Measurements from ENCODE around the gene KIF1B.
"Not testable (repeated sequence)": the region's sequence is repeated elsewhere in the genome, so short reads cannot be mapped to it uniquely, and the experiment has no call there.

Gene KIF1B

GRCh38 chr1:10339815-10340214 is 129.4 kb downstream of the KIF1B start:
- DNase-seq: no peak

DNA sequence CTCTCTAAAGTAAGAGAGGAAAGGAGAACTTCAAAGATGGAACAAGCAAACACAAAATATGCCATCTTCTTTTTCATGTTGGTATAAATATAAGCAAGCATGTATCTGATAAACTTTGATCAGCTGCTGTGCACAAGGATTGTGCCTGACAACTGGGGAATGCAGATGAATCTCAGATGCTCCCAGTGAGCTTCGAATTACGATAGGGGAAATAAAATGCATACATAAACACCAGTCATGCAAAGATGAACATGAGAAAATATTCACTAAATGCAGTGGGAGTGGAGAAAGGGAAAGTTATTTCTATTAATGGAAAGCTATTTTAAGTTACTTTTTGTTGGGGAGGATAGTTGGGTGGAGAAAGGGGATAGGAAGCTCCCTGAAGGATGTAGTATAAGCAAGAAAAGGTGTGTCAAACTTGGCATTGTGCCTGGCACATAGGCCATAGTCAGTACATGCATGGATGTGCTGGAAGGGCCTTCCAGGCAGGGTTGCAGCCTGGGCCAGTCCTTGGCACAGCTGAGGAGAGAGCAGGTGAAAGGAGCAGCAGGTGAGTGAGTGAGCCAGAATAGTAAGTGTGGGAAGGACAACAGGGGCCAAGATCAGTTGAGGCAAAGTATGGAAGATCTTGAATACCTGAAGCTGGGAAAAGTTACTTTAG is 130.7 kb downstream of the KIF1B start:
- no peak for DNase-seq

- no peak for DNase-seq
These were observed 136.7 kb downstream of the KIF1B start for GRCh38 chr1:10347109-10347508.

- DNase-seq: no peak
These were observed 142.9 kb downstream of the KIF1B start for GRCh38 chr1:10353282-10353681.

DNA sequence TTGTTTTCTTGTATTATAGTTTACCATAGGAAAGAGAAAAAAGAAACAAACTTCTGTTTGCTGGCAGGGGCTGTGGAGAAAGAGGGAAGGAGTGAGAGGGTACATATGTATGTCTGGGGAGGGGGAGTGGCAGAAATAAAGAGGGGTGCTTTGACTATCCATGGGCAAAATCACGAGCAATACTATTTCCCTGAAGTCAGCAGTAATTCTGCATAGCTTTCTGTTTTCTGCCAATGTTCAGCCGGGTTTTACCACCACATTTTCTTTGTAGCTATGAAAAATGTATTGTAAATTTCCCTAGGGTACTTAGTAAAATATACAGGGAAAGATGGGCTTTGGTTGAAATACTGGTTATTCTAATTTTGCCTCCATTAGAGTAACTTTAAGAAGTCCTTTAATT is 143.3 kb downstream of the KIF1B start:
- no peak for DNase-seq

- no peak for DNase-seq
These were observed 149.7 kb downstream of the KIF1B start for GRCh38 chr1:10360045-10360444.

GRCh38 chr1:10361515-10361914 is 151.1 kb downstream of the KIF1B start:
- DNase-seq: no peak

DNA sequence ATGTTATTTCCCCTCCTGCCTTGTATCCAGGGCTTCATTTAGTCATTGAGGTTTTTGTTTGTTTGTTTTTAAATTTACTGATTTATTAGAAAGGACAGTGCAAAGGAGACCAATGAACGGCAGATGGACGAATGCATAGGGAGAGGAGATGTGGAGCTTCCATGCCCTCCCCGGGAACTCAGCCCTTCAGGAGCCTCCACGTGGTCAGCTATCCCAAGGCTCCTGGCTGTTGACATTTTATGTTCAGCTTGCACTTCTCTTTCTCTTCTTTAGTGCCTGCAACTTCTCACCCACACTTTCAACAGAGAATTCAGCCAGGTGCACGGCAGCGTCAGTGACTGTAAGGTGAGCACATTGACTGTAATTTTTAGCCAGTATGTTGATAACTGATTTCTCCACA is 157.8 kb downstream of the KIF1B start:
- no peak for DNase-seq

DNA sequence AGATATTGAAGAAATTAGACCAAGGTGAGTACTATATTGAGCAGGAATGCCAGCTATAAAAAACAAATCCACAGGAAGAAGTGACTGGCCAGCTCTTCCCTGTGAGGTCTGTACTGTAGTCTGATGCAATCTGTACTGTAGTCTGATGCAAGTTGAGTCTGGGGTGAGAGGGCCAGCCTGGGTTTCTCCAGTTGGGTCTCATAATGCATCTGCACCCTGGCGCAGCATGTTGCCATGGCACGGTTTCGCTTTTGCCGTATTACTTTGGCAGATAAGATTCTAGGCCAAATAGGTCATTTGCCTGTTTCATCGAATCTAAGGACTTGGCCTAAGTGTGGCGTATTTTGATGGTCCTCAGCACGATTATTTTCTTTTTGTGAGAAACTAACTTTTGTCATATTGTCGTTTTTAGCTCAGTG is 164.1 kb downstream of the KIF1B start:
- DNase-seq: no peak

- not testable (repeated sequence) for DNase-seq
These were observed 167.1 kb downstream of the KIF1B start for GRCh38 chr1:10377365-10378029.

DNA sequence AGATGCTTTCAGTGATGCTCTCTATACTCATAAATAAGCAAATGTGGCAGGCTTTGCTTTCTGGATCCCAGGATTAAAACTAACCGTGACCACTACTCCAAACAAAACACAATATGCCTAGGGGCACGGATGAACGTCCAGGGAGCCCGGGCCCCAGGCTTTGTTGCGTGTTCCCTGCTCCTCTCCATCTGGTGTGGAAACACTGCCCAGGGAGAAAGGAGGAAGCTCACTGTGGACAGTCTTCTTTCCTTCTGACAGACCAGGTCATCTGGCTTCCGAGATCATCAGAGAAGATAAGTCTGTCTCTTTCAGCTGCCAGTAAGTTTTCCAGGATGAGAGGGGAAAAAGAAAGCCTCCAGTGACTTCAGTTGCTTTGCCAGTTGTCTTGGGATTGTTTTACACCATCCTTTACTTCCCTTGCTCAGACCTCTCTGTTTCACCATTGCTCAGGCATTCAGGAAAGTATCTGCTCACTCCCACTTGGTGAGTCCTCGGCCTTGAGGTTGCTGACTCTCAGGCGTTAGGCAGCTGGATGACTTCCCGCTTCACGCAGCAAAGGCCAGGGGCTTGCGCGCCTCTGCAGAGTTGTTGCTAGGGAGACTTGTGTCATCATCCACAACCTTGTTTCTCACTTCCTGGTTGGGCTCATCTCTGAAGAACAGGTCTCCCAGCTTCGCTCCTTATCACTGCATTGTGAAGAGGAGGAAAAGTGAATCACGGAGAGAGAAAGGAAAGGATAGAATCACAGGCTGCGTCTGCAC is 167.9 kb downstream of the KIF1B start:
- no peak for DNase-seq

DNA sequence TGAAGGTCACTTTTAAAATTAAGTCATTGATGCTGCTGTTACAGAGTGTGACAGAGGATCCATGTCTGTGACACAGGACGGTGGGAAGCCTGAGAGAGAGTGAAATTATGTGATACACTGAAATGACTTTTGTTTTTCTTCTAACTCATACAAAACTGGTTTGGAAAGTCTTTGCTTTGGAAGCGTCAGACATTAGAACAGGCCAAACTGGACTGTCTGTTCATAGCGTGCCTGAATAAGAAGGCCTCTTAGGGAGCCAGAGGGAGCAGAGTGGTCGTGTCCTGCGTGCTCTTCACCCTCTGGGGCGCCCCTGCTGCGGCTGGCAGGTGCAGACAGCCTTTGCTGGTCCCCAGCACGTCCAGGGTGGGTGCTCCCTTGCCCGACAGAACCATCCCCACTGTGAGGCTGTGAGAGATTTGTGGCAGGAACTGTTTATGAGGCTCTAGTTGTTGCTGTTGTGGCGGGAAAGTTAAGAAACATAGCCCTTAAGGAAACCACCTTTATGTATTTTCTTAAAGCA is 168.8 kb downstream of the KIF1B start:
- DNase-seq: no peak

- no peak for DNase-seq
These were observed 169.3 kb downstream of the KIF1B start for GRCh38 chr1:10379676-10380075.

- DNase-seq: no peak
These were observed 170.4 kb downstream of the KIF1B start for GRCh38 chr1:10380594-10381275.

- DNase-seq: no peak
These were observed 173.3 kb downstream of the KIF1B start for GRCh38 chr1:10383630-10384029.

- no peak for DNase-seq
These were observed 173.8 kb downstream of the KIF1B start for GRCh38 chr1:10384219-10384618.

DNA sequence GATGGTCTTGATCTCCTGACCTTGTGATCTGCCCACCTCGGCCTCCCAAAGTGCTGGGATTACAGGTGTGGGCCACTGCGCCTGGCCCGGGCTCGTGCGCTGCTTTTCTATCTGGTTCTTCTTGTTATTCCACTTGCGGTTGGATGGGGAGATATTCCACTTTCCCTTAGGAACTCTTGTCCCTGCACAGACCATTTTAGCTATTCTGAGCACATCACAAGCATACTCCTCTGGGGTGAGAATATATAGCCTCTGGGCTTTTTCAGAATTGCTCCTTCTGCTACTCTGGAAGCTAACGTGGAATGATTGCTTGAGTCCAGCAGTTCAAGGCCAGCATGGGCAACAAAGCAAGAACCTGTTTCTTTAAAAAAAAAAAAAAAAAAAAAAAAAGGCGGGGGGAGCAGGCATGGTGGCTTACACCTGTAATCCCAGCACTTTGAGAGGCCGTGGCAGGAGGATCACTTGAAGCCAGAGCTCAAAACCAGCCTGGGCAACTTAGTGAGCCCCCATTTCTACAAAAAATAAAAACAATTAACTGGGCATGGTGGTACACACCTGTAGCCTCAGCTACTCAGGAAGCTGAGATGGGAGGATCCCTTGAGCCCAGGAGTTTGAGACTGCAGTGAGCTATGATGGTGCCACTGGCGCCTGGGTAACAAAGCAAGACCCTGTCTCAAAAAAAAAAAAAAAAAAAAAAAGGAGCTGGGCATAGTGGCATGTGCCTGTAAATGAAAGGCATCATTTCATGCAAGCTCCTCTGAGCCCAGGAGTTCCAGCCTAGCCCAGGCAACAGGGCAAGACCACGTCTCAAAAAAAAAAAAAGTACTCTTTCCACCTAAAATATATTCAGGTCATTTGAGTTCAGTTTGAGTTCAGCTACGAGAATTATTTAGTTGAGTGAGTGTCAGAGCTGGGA is 176.6 kb downstream of the KIF1B start:
- no peak for DNase-seq

DNA sequence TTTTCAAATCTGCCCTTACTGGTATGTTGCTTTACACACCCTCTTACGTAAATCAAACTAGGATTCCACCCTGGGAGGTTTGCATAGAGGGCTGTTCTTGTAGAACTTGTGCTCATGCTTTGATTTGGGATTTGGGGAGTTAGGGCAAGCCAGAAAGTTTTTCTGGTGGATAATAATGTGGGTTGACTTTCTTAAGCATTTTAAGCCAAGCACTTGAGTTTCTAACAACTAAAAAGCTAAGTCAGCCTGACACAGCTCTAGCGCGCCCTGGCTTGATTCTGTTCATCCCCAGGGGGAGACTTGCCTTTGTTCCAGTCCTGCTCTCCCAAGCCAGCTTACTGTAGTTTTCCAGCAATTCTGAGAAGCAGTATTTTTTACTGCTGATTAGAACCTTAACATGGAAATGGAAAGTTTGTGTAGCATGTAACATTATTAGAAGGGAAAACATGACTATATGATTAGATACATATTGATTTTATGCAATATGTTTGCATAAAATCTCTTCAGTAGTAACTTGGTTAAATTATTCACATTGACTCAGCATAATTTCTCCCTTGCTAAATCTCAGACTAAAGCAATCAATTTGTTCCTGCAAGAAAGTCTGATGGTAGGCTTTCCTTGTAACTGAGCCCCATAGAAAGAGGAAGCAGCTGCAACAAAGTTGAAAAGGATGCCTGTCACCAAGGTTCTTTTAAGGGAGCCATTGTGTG is 177.5 kb downstream of the KIF1B start:
- no peak for DNase-seq

DNA sequence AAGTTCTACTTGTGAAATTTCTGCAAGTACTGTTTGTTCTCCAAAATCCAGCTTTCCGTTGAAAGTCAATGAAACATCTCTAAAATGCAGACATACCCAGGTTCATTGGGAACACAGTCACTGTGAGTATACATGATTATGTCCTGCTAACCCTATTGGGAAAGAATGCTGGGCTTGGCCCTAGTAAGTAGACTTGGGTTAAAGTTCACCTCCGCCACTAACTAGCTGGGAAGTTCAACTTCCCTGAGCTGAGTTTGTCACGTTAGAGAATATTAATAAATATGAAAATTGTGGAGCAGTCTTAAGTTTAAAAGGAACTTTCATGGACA is 178.0 kb downstream of the KIF1B start:
- no peak for DNase-seq

GRCh38 chr1:10389271-10389973 is 179.1 kb downstream of the KIF1B start:
- no peak for DNase-seq

- no peak for DNase-seq
These were observed 186.5 kb downstream of the KIF1B start for GRCh38 chr1:10396870-10397269.
